OCI-LY7 (cell line): Measurements from ENCODE around the gene SIGLEC6. TPM values are rescaled to one million over a fixed set of nuclear protein-coding genes. Genes with fewer than 3 reads are reported as not detected.
A peak's percentile ranks its signal among the peaks of the same experiment; 100 is the strongest.

Experiments
- BruUV-seq: library from RNA; stranded (reverse); fragments of 400-500 nt; replicated peaks from 2 replicates; lab custom pipeline; 2021; lab: Mats Ljungman, UMichigan
- CTCF ChIA-PET: fragments of 300-600 bp; sonication (Branson Sonifier 250); formaldehyde crosslinking; loops from one replicate; lab custom pipeline; 2022; ENCODE audit warnings: antibody characterized with exemption; ENCODE audit not compliant: unreplicated experiment; lab: Charles Lee
- POLR2A ChIA-PET: fragments of 300-600 bp; sonication (Branson Sonifier 250); formaldehyde crosslinking; loops from one replicate; lab custom pipeline; 2022; ENCODE audit warnings: antibody characterized with exemption; lab: Charles Lee
- DNase-seq: peaks from one replicate; pipeline ENCODE4 v3.0.0-alpha.2; 2015; ENCODE audit warnings: low spot score
- H2AFZ ChIP-seq: fragments of 200-600 bp; sonication (generic), shearing (Covaris generic); 2 replicates; pipeline ENCODE4 v1.6.1; 2014; ENCODE audit warnings: mild to moderate bottlenecking, antibody characterized with exemption, low read length, moderate library complexity
- H3K27ac ChIP-seq: fragments of 200-600 bp; sonication (generic); 2 replicates; pipeline ENCODE4 v1.5.1; 2014; ENCODE audit warnings: mixed run types, low read depth, mild to moderate bottlenecking, moderate library complexity, low read length, inconsistent platforms; ENCODE audit not compliant: poor library complexity, severe bottlenecking
- H3K36me3 ChIP-seq: fragments of 200-600 bp; sonication (generic); 2 replicates; pipeline ENCODE4 v1.6.1; 2014; ENCODE audit warnings: mild to moderate bottlenecking, antibody characterized with exemption, low read length, moderate library complexity, mixed read lengths; ENCODE audit not compliant: insufficient read depth
- H3K4me1 ChIP-seq: fragments of 200-600 bp; sonication (generic); 2 replicates; pipeline ENCODE4 v1.5.1; 2014; ENCODE audit warnings: mild to moderate bottlenecking, low read length; ENCODE audit not compliant: insufficient read depth, poor library complexity, severe bottlenecking
- H3K4me2 ChIP-seq: fragments of 200-600 bp; sonication (generic); 2 replicates; pipeline ENCODE4 v1.6.1; 2014; ENCODE audit warnings: mild to moderate bottlenecking, low read length
- H3K4me3 ChIP-seq: fragments of 200-600 bp; sonication (generic); 2 replicates; pipeline ENCODE4 v1.5.1; 2014; ENCODE audit warnings: mild to moderate bottlenecking, low read depth, low read length; ENCODE audit not compliant: poor library complexity, severe bottlenecking
- H3K79me2 ChIP-seq: fragments of 200-600 bp; sonication (generic); 2 replicates; pipeline ENCODE4 v1.6.1; 2016; ENCODE audit warnings: low read depth, mild to moderate bottlenecking, low read length, moderate library complexity, mixed read lengths; ENCODE audit not compliant: insufficient read depth
- H3K9me2 ChIP-seq: fragments of 200-600 bp; sonication (generic); 2 replicates; pipeline ENCODE4 v1.6.1; 2016; ENCODE audit warnings: mild to moderate bottlenecking, low read length, mixed read lengths; ENCODE audit not compliant: insufficient read depth
- H3K9me3 ChIP-seq: fragments of 200-600 bp; sonication (generic); 2 replicates; pipeline ENCODE4 v1.6.1; 2014; ENCODE audit warnings: mild to moderate bottlenecking, mixed run types, low read length, mixed read lengths
- H4K20me1 ChIP-seq: fragments of 200-600 bp; sonication (generic); 2 replicates; pipeline ENCODE4 v1.6.1; 2014; ENCODE audit warnings: mild to moderate bottlenecking, antibody characterized with exemption, low read length, moderate library complexity, mixed read lengths; ENCODE audit not compliant: insufficient read depth
- EZH2phosphoT487 ChIP-seq: fragments of 200-600 bp; sonication (generic); IDR thresholded peaks from 2 replicates; pipeline ENCODE4 v1.6.1; 2018; ENCODE audit warnings: low read depth, borderline replicate concordance, mild to moderate bottlenecking, mixed run types, antibody characterized with exemption, low read length, moderate library complexity, mixed read lengths
- intact Hi-C: fragments of 100-400 bp; cut with micrococcal nuclease; formaldehyde crosslinking; loops from one replicate; pipeline ENCODE4 v1.10.0; 2022; ENCODE audit not compliant: unreplicated experiment
- total RNA-seq, 2 experiments: library from RNA; depleted of rRNA in 1 of 2; stranded (reverse); fragments of >200 nt in 1 of 2; shearing (Covaris generic) in 1 of 2; gene quantifications; 2 replicates each; pipeline ENCODE4 v1.2.3, GENCODE V29; 2014 to 2022
- TF ChIP-seq, protein P1 (sequence below): fragments of 200-600 bp; sonication (generic); conservative IDR thresholded peaks from 2 replicates; pipeline ENCODE4 v1.5.1; 2014; ENCODE audit warnings: mild to moderate bottlenecking, antibody characterized with exemption, low read length, moderate library complexity, mixed read lengths

SIGLEC6 gene
- total RNA-seq, 2 experiments from 2014 or later = not detected

DNA sequence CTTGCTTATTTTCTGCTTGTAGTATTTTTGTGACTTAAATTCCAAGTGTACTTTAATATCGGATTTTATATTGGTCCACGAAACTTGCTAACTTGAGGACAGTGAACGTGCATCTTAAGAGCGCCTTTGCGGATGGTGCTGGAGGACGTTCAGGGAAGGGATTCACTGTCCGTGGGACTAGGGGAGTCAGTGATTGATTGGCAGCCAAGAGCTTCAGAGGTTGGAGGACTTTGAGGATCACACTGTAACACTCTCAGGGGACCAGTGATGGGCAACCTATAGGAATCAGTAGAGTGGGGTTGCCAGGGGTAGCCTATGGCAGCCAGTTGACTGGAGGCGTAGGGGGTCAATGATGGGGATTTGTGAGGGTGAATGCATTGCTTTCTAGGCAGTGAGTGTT lies 40.1 kb upstream of the SIGLEC6 start:
- no peak for DNase-seq
- peaks cover 24% of the 10 kb centered on the region for H3K4me1 ChIP-seq
- no peaks in the 10 kb centered on the region for H3K9me3 ChIP-seq
- no TSS peak for BruUV-seq
- peaks cover 15% of the 10 kb centered on the region; the same call in 1 of the 2 replicates for H3K79me2 ChIP-seq
- POLR2A ChIA-PET = no interaction called here
- peak overlapping the region; percentile 98 for H3K4me2 ChIP-seq
- TF ChIP-seq, protein P1, sequence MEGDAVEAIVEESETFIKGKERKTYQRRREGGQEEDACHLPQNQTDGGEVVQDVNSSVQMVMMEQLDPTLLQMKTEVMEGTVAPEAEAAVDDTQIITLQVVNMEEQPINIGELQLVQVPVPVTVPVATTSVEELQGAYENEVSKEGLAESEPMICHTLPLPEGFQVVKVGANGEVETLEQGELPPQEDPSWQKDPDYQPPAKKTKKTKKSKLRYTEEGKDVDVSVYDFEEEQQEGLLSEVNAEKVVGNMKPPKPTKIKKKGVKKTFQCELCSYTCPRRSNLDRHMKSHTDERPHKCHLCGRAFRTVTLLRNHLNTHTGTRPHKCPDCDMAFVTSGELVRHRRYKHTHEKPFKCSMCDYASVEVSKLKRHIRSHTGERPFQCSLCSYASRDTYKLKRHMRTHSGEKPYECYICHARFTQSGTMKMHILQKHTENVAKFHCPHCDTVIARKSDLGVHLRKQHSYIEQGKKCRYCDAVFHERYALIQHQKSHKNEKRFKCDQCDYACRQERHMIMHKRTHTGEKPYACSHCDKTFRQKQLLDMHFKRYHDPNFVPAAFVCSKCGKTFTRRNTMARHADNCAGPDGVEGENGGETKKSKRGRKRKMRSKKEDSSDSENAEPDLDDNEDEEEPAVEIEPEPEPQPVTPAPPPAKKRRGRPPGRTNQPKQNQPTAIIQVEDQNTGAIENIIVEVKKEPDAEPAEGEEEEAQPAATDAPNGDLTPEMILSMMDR = no peak
- no peak for TF ChIP-seq EZH2phosphoT487
- 0 out of 2 replicates have a peak, but pooled peaks cover 7% of the 10 kb centered on the region for H3K9me2 ChIP-seq
- no peak overlapping the region for H3K27ac ChIP-seq
- peak overlapping the region; percentile 100; the same call in 1 of the 2 replicates for H2AFZ ChIP-seq
- H3K4me3 ChIP-seq = peak overlapping the region; percentile 80
- no peaks in the 10 kb centered on the region for H4K20me1 ChIP-seq
- H3K36me3 ChIP-seq = peaks cover 17% of the 10 kb centered on the region
- intact Hi-C loops = no loop called here
- CTCF ChIA-PET = no interaction called here

DNA sequence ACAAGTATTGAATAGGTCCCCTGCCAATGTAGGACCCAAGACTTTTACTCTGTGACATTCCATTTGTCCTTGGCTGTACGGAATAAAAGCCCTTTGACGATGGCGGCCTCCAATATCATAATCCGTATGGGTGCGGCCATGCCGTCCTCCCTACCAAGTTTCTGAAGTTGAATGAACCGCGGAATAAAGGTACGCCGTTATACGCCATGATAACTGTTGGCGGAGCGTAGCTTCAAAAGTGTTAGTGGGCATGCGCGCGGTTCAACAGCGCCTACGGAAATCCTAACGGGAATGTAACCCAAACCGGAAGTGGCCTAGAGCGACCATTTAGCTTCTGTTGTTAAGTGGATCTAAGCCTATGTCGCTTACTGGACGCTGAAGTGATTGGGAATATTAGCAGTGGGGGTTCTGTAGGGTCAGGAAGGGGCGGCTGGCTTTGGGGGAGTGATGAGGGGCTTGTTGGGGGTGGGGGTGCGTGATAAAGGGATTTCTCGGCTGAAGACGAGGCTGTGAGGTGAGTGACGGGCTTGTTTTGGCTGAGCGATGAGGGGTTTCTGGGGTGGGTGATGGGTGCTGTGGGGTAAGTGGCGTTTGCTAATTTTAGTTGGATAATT lies 39.6 kb upstream of the SIGLEC6 start, which contains the start of gene ZNF175:
Gene ZNF175, plus strand, starts transcription at position 322 of the 614 bp plus-strand sequence. CDS start 2,047 bp downstream, outside the sequence.
- H3K79me2 ChIP-seq = peaks cover 15% of the 10 kb centered on the region; the same call in 1 of the 2 replicates
- H2AFZ ChIP-seq = peak within 1 kb of the TSS; percentile 100
- TF ChIP-seq, protein P1 = no peak
- TF ChIP-seq EZH2phosphoT487 = no peak
- no peak within 1 kb of the TSS for H3K27ac ChIP-seq
- H3K4me2 ChIP-seq = peak within 1 kb of the TSS; percentile 98
- peak; percentile 95 for DNase-seq
- intact Hi-C loops = no loop called here
- peaks cover 24% of the 10 kb centered on the region for H3K4me1 ChIP-seq
- H3K4me3 ChIP-seq = peak within 1 kb of the TSS; percentile 80
- BruUV-seq = no TSS peak
- 0 out of 2 replicates have a peak, but pooled peaks cover 7% of the 10 kb centered on the region for H3K9me2 ChIP-seq
- CTCF ChIA-PET = interaction anchor here (0.5 kb wide), 1 partner anchor 1641 kb away, joined by 4 read pairs; no protein-coding TSS in a partner anchor
- no peaks in the 10 kb centered on the region for H3K9me3 ChIP-seq
- POLR2A ChIA-PET = interaction anchor here (0.8 kb wide), 1 partner anchor 195 kb away, joined by 4 read pairs; no protein-coding TSS in a partner anchor
- no peaks in the 10 kb centered on the region for H4K20me1 ChIP-seq
- peaks cover 17% of the 10 kb centered on the region for H3K36me3 ChIP-seq

DNA sequence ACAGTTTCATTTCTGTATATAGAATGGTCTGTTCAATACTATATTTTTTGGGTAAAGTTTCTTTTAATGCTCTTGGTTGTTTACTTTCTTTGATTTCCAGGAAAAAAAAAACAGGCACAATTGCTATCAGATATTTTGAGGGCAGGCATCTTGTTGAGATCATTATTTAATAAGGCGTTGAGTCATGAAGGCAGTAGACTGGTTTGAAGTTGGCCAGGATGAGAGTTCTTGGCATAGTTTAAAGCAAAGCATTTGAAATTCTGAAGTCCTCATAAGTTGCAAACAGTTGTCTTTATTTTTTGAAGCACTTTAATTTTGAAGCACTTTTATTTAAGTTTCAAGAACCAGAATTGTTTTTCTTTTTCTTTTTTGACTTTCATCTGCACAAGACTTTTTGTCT lies 37.0 kb upstream of the SIGLEC6 start:
- no peaks in the 10 kb centered on the region for H4K20me1 ChIP-seq
- H3K79me2 ChIP-seq = peaks cover 15% of the 10 kb centered on the region; the same call in 1 of the 2 replicates
- no peak for DNase-seq
- no peak overlapping the region for H2AFZ ChIP-seq
- peaks cover 5% of the 10 kb centered on the region for H3K36me3 ChIP-seq
- BruUV-seq = no TSS peak
- POLR2A ChIA-PET = interaction anchor here (0.6 kb wide), 1 partner anchor 1931 kb away, joined by 5 read pairs; no protein-coding TSS in a partner anchor
- TF ChIP-seq EZH2phosphoT487 = no peak
- TF ChIP-seq, protein P1 = no peak
- H3K9me3 ChIP-seq = no peaks in the 10 kb centered on the region
- peaks cover 29% of the 10 kb centered on the region for H3K4me1 ChIP-seq
- CTCF ChIA-PET = no interaction called here
- H3K27ac ChIP-seq = no peak overlapping the region
- H3K4me2 ChIP-seq = no peak overlapping the region
- intact Hi-C loops = no loop called here
- no peak overlapping the region for H3K4me3 ChIP-seq
- 0 out of 2 replicates have a peak, but pooled peaks cover 7% of the 10 kb centered on the region for H3K9me2 ChIP-seq
